Epithelial cell of esophagus (primary cell): ENCODE results near the gene C18orf63.

Source experiments
- DNase-seq: peaks from one replicate; pipeline ENCODE4 v3.0.0; 2010; ENCODE audit warnings: low read depth
- H3K4me3 ChIP-seq: 2 replicates; pipeline ENCODE4 v1.5.1; 2011; ENCODE audit warnings: mild to moderate bottlenecking, low read length, control low read depth
- TF ChIP-seq, protein P1 (sequence below): IDR thresholded peaks from 2 replicates; pipeline ENCODE4 v1.5.1; 2011; ENCODE audit warnings: low read depth, mild to moderate bottlenecking, low read length, control low read depth, inconsistent platforms; ENCODE audit not compliant: insufficient read depth; ENCODE audit errors: missing control alignments

C18orf63 gene

DNA sequence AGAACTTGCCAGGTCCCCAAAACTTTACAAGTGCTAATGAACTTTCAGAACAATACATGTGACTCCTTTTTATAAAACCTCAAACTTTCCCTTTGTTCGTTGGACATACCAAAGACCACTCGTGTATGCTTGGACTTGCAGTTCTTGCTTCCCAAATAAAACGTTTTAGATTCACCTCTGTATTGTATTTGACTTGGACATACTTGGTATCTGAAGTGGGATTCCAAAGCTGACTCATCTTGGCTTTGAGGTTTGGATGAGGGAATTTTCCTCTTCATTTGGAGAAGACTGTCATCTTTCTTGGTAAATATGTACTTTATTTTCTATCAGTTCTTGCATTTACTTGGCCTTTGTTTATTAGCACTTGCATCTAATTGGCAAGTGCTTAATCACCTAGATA lies 15.9 kb upstream of the C18orf63 start:
- TF ChIP-seq, protein P1, sequence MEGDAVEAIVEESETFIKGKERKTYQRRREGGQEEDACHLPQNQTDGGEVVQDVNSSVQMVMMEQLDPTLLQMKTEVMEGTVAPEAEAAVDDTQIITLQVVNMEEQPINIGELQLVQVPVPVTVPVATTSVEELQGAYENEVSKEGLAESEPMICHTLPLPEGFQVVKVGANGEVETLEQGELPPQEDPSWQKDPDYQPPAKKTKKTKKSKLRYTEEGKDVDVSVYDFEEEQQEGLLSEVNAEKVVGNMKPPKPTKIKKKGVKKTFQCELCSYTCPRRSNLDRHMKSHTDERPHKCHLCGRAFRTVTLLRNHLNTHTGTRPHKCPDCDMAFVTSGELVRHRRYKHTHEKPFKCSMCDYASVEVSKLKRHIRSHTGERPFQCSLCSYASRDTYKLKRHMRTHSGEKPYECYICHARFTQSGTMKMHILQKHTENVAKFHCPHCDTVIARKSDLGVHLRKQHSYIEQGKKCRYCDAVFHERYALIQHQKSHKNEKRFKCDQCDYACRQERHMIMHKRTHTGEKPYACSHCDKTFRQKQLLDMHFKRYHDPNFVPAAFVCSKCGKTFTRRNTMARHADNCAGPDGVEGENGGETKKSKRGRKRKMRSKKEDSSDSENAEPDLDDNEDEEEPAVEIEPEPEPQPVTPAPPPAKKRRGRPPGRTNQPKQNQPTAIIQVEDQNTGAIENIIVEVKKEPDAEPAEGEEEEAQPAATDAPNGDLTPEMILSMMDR: no peak
- DNase-seq: peak; percentile 17
- no peak overlapping the region for H3K4me3 ChIP-seq

DNA sequence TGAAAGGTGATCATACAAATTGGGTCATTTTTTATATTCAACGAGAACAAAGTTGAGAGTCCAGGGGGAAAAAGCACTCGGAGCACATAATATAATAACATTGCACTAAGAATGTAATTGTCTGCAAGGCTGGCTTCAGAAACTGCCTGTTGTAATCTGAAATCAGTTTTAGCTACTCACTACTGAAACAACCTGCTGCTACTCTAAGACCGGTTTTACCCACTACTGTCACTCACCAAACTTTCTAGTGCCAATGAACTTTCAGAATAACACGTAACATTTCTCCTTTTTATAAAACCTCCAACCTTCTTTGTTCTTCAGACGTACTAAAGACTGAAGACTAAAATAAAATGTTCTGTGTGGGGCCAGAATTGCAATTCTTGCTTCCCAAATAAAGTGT lies 12.3 kb upstream of the C18orf63 start:
- DNase-seq: no peak

DNA sequence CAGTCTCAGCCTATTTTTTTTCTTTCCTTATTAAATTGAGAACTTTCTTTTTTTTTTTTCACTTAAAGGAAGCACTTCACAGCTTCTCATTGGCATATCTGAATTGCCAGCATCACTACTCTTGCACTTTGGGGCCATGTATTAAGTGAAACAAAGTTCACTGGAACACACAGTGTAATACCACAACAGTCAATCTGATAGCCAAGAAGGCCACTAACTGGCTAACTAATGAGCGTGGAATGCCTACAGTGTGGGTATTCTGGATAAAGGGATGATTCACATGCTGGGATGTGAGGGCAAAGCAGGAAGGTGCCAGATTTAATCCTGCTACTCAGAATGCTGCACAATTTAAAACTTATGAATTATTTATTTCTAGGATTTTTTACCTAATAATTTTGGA lies 11.7 kb upstream of the C18orf63 start:
- TF ChIP-seq, protein P1: no peak
- peak; percentile 66 for DNase-seq
- H3K4me3 ChIP-seq: no peak overlapping the region

More for the DNA sequence above, 12.3 kb upstream of the C18orf63 start:
- TF ChIP-seq, protein P1: no peak
- no peak overlapping the region for H3K4me3 ChIP-seq

DNA sequence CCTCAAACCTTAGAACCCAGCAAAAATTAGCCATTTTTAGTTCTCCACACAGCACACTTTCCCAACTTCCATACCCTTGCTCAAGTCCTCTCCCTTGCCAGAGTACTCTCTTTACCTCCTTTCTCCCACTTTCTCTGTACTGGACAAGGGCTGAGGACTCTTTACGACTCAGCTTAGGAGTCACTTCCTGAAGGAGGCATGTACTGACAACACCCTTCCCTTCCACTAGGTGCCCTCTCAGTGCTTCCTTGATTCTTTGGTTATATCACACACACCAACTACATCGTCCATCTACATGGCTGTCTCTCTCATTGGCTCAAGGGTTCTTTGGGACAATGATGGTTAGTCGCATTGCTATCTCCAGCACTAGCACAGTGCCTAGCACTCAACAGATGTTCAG lies 5.2 kb upstream of the C18orf63 start:
- H3K4me3 ChIP-seq: no peak overlapping the region
- TF ChIP-seq, protein P1: peak; percentile 83
- peak; percentile 80 for DNase-seq

DNA sequence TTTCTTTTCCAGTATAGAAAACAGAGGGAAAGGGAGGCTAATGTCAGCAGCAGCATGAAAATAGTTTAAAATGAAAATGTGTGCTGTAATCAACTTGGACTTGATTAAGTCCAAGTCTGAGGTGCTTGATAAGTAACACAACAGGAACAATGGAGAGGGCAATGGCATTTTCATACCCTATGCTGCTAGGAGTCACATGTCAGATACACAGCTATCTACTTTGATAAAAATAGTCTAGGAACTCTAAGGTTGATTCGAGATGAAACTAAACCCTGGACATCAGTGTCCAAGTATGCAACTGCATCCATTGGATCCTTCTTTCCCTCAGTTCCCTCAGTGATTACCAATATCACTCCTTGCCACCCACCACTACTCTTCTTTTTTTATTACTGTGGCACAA lies 4.6 kb upstream of the C18orf63 start:
- no peak overlapping the region for H3K4me3 ChIP-seq
- TF ChIP-seq, protein P1: no peak
- no peak for DNase-seq

DNA sequence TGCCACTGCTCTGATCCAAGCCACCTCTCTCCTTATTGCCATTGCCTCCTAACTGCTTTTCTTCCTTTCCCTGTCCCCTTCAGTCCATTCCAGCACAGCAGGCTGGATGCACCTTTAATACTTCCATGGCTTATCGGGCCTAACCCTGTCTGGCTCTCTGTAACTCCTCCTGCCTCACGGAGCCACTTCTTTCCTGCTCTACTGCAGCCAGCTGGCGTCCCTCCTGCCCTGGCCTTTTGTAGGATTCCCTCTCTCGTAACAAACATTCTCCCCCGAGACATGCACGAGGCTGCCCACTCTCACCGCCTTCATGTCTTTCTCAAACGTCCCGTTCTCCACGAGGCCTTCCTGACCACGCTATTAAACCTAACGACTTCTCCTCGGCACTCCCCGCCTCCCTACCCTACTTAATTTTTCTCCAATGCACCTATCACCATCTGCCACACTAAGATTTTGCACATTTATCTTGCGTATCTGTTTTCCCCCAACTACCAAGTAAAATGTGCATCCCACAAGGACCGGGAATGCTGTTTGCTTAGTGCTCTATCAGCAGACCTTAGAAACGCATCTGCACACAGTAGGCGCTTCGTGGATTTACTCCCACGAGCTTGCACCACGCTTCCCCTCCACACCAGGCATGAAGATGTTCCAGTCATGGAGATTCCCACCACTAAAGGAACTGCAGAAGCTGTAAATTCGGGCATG lies 728 bp upstream of the C18orf63 start:
- DNase-seq: no peak
- TF ChIP-seq, protein P1: no peak
- no peak overlapping the region for H3K4me3 ChIP-seq
